Measurements from ENCODE around the gene HS6ST2.

HS6ST2 gene

DNA sequence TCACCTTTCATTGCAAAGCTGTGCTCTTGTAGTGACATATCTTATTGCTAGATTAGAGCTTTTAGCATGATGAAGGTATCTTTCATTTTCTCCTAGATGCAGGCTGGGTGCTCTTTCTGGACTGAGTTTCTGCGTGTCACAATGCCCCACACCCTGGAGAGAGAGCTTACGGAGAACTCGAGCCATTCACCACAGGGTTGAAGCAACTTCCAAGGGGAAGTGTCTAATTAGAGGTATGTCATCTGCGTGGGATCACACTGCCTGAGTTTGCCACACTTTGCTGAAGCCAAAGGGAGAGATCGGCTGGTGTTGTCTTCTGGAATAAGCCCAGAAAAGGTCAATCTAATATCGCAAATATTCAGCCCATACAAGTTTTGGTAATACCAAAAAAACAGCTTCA is 290.3 kb downstream of the HS6ST2 start:
- no peak for DNase-seq

DNA sequence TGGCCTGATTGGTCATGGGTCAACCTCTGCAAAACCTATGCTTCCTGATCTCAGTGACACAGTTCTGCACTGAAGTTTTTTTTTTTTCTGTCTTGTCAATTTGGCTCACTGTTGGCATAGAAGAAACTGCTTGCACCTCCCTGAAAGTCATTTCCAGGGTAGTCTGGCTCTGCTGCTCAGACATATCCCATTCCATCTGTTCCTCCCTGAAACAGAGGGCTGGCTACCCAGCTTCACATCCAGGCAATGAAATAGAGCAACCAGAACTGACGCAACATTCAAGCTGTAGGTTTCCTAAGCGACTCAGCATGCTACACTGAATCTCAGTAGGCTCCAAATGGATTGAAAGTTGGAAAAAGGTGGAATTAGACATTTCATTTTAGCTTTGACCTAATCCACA is 292.8 kb downstream of the HS6ST2 start:
- no peak for DNase-seq

DNA sequence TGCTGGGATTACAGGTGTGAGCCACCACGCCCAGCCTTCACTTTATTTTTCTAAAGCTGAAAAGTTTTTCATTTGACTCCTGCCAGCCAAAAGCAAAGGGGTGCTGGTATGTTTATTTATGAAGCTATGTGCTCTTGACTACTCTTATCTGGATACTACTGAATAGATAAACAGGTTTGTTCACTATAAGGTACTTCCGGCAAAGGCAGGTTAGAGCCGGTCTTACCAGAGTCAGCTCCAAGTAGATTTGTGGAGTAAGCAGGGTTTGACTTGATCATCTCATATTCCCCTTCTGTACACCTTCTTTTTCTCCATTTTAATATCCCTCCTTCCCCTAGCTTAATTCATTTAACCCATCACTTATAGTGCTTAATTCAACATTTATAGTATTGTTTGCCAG is 294.2 kb downstream of the HS6ST2 start:
- DNase-seq = no peak

DNA sequence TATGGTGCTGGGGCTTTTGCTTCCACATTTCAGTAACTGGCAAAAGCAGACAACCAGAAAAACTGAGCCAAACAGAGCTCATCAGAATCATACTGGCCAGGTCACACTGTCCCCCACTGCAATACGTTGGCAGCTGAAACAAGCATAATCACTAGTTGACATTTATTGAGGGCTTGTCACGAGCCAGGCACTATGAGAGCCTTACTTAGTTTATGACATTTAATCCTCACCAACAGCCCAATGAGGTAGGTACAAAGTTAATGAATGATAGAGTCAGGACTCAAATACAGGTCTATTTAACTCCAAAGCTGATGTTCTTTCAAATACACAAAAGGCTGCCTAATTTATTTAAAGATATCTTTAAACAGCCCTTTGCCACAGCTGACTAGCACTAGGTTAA is 295.6 kb downstream of the HS6ST2 start:
- DNase-seq = no peak

DNA sequence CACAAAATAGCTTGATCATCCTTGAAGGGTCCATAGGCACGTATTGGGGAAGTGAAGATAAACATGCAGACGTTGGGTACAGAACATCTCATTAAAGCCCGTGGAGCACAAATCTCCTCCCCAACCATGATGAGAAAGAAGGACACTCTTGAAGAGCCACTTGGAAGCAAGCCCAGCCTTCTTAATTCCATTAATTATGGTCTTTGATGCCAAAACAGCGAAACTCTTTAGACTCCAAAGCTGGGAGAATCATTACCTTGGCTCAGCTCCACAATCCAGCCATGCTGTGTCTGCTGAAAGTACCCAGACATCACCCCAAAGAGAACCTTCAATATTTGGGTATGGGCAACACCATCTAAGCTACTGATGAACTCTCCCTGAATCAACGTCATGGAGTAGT is 300.6 kb downstream of the HS6ST2 start:
- no peak for DNase-seq

DNA sequence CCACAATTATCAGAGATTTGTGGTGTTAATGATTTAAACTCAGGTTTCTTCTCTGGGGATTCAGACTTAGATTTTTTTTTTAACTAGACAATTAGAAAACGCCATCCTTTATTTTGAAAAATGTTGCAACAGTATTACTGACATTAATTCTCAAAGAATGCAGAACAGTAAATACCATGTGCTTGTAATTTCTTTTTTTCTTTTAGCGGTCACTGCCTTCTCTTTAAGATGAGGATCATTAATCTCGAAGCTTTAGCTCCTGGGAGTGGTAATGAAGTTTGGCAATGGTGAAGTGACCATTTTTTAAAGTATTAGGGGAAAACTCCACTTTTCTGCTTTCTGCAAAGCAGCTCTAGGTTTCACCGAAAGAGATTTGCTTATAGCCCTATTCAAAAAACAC is 305.6 kb downstream of the HS6ST2 start:
- no peak for DNase-seq

DNA sequence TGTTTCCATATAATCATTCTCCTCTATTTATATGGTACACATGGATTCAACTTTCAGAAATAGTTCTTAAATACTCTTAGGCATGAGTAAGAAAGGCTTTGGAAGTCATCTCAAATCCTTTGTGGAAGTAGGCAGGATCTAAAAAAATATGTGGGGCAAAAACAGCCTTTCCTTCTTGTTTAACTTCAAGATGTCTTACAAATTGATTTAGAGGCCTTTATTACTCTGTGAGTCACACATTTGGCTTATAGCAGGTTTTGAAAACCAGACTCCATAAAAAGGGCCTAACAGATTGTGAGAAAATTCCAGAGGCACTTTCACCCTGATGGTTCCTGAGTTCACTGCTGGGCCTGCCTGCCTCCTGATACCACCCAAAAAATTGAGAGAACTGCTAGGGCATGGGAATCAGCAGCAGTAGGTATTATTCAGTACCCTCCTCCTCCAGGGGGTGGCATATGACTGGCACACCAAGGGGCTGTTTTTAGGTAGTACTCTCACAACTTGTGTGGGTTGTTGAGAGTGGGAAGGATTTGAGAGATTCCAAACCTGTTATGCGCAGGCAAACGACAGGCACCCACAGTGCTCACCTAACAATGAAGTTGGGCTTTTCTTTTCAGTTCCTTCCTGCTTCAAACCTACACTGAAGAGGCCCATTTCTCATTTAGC is 306.9 kb downstream of the HS6ST2 start:
- DNase-seq = no peak

DNA sequence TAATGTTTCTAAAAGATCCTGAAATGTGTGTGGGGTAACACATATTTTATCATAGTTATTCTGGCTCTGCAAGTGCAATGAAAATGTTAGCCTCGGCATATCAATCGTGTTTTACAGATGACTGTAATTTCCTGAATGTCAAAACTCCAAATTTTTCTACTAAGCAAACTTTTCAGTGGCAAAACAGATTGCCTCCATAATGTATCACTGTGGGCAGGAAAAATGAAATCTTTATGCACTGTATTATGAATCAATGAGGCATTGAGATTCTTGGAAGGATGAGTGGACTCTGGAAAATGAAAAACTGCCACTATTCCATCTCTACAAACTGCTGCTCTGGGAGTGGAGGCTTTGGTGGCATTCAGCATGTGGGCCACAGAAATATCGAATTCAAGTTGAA is 309.5 kb downstream of the HS6ST2 start:
- DNase-seq = no peak

DNA sequence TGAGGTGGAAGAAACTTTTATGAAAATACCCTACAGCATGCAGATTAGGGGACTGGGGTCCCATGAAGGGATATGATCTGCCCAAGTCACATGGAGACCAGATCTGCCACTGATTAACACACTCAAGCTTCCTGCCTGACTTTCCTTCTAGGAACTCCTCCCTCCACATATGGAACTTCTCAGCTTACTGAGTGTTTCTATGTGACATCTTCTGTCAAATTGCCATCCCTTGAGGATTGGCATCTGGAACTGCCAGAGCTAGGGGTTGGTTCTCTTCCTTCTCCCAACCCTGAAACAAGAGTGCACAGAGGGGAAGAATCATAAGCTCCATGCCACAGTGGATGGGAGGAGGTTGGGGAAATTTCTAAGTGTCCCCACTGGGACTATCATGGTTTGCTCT is 319.0 kb downstream of the HS6ST2 start:
- no peak for DNase-seq

DNA sequence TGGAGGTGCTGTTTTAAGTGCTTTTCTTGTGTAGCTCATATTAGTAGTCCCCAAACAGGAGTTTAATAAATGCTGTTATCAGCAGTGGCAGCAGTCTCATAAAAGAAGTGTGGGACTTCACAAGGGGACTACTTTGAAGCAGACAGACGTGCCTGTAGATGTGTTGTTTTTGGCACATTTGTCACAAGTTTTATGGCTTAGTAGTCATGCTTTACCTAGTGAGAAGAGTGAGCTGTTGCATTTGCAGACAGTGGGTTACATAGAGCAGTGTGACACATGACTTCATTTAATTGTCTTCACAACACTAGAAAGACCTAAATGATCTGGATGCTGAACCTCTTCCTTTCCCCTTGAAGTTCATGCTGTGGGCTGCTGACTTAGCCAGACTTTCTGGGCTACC is 320.1 kb downstream of the HS6ST2 start:
- DNase-seq = peak; percentile 3

DNA sequence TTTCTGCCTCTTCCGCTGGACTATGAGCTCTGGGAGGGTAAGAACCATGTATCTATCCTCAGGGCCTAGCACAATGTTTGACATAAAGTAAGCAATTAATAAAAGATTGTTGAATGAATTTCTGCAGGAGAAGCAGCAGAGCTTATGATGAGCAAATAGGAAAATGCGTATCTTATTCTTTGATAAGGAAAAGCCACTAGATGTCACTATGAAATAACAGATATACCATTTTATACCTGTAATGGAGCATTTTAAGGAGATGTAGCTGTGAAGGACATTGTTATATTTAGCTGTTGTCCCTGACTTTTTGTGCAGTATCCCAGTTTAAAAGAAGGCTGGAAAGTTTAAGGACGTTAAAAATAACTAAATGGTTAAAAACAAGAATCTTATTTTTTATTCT is 322.3 kb downstream of the HS6ST2 start:
- no peak for DNase-seq

DNA sequence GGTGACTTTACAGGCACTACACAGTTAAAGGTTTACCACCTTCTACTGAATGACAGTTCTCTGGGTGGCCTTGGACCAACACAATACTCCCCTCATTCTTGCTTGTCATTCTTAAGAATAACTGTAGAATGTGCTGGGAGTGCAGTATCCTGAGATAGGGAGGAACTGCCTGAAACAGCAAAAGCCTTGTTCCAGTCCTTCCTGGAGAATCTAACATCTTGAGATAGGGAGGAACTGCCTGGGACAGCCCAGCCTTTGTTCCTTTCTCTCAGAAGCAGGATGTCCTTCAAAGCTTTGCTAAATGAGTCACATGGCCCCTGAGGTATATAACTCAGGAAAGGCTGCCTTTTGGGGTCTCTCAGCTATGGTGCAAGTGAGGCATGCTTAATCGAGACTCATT is 323.9 kb downstream of the HS6ST2 start:
- DNase-seq = no peak

DNA sequence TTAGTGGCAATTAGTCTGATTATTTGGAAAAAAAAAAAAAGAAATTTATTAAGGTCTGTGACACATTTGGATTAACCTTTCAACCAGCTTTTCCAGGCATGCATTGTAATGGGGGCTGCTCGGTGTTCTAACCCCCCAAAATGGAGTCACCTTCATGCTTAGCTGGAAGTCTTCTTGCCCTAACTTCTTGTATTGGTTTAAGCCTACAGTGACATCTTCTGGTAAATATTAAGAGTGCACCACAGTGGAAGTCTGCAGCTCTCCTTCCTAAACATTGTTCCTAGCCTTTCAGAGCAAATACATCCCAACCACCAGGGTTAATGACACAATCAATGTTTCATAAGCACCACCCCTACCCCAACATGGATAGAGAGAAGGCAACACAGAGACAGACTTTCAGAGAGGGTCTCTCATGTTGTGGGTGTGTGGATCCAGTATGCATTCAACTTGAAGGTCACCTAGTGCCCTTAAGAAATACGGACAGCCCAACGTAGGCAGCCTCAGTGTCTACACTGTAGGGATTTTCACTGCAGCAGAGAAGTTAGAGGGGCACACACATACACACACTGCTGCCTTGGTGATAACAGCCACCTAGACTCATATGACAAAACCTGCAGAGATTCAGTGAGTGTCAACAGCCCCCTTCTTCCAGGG is 326.7 kb downstream of the HS6ST2 start:
- DNase-seq = peak; percentile 4

DNA sequence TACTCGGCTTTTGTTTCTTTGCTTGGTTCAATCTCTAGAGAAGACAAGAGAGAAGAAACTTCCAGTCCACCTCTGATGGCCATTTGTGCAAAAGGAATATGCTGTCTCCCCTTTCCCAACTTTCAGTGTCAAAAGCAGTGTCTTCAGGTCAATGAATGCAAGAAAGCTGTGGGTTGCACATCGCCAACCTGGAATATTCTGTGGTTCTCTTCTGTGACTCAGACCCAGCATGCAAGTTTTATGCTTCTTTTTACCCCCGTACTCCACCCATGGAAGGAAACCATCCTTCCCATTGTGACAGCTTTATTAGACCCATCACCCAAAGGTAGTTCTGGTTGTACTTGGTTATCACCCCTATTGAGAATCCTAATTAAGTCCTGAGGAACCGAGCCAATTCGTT is 334.0 kb downstream of the HS6ST2 start:
- no peak for DNase-seq

DNA sequence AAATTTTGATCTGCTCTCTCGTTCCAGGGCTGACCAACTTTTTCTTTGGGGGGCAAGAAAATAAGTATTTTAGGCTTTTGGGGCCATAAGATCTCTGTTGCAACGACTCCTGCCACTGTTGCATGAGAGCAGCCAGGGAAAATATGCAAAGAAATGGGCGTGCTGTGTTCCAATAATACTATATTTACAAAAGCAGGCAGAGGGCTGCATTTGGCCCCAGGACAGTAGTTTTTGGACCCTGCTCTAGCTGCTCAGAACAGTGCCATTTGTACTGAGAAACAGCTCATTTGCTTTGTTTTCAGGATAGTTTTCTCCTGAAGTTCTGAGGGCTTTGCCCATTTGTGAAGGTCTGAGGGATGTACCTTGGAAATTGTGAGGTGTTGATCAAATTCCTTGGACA is 334.5 kb downstream of the HS6ST2 start:
- DNase-seq = no peak

DNA sequence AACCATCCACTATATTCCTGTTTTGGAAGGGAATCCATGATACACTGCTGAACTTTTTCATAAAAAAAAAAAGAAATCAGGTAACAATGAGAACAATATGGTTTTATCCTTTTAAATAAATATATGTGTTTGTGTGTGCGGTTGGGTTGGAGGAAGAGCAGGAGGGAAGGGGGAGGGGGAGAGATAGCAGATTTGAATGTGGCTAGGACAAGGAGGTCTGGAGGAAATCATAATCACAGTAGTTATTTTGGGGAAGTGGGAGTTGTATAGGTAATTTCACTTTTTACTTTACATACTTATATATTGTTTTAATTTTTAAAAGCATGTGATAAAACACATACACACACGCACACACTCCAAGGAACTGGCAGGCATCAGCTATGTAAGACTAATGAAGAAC is 335.1 kb downstream of the HS6ST2 start:
- DNase-seq = no peak

DNA sequence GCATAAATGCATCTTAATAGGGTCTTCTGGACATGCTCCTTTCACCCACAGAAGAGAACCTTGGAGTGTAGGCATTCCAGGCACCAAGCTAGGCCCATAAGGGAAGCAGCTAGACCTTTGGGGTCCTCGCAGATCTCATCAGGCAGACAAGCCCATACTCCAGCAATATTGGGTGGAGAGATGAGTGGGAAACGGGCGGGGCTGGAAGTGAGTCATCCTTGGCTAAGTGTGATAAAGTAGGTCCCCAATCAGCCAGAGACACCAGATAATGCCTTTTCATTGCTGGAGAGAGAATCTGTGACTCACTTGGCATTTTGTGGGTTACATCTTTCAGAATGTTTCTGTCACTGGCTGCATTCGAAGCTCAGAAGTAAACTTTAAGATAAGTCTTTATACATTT is 336.3 kb downstream of the HS6ST2 start:
- DNase-seq = no peak

DNA sequence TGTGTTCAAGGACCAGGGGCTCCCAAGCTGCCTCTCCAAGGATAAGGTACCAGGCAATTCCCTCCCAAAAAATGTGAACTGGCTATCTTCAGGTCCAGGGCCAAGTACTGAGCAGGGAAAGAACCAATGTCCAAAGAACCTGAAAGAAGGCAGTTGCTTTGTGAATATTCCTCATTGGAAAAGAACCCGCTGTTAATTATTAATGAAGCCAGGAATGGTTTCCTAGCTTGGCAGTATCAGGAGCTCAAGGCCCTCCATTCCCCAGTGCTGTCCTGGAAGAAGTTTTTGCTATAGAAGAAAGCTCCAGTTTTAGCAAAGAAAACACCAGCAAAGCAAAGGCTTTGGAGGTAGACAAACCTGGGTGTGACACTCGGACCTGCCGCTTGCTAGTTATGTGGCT is 339.6 kb downstream of the HS6ST2 start:
- no peak for DNase-seq

DNA sequence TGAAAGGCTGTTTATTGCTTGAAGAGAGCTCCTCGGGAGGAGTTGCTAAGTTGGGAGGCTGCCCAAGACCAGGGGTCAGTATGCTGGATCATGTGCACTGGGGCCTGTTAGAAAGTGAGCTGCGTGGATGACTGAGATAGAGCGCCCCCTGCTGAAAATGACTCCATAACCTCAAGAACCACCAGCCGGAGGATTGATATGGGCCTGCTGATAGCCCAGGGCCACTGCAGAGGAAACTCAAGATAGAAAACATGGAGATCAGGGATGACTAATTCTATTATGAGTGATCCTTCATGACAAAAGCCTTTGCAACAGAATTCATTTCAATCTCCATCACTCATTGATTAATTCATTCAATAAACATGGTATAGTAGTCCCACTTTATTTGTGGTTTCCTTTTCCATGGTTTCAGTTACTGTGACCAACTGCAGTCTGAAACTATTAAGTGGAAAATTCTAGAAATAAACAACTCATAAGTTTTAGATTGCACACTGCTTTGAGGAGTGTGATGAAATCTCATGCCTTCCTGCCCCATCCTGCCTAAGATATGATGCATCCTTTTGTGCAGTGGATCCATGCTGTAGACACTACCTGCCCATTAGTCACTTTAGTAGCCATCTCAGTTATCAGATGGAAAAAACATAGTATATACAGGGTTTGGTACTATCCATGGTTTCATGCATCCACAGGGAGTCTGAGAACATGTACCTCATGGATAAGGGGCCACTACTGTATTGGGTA is 342.9 kb downstream of the HS6ST2 start:
- peak; percentile 2 for DNase-seq

DNA sequence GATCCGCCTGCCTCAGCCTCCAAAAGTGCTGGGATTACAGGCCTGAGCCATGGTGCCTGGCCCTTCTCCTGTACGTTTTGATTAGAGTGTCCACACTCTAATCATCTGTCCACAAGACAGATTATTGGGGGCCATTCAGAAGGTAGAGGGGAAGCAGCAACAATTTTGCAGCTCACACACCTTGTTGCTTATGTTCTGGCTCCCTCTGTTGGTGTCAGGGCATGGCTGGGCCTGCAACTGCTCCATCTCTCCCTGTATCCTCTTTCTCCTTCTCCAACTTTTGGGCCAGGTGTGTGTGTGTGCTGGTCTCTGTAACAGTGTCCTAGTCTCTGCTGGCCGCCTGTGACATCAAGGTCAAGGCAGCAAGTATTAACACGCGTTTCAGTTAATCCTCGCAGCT is 344.1 kb downstream of the HS6ST2 start:
- no peak for DNase-seq

DNA sequence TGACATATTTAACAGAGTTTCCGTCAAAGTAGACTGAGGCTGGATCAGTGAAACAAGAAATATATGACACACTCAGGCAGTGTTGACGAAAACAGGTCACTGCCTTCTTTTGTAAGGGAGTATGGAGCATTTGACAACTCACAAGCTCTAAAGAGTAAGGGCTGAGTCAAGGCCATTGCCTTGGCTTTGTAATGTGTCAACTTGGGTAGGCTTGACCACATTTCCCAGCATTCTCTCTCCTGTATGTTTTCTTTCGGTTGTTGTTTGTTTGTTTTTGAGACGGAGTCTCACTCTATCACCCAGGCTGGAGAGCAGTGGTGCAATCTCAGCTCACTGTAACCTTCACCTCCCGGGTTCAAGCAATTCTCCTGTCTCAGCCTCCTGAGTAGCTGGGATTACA is 344.6 kb downstream of the HS6ST2 start:
- DNase-seq = no peak

DNA sequence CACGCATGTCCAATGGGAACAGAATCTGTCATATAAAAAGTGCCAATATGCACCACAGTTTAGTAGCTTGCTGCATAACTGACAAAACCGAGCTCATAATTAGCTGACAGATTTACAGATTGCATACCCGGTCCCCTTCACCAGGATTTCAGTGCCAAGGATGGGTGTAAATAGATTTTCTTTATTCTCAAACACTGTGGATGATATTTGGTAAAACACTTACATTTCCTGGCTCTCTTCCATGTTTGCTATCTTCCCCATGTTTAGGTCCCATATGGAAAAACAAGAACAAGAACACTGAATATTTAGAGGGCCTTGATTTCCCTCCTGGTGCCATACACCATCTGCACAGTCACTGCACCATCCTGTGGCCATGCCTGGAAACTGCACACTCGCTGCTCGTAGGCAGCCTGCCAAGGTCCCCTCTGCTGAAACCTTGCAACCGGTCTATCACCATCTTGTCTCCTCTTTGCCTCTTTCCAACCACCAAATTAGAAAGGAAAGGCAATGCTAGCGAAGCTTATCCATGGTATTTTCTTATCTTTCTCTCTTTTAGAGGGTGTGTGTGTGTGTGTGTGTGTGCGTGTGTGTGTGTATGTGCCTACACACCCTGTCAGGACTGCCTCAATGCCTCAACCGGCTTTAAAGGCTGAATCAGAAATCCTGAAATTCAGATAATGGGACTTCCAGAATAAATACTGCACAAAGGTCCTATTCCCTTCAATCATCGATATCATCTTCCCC is 345.4 kb downstream of the HS6ST2 start:
- DNase-seq = no peak

DNA sequence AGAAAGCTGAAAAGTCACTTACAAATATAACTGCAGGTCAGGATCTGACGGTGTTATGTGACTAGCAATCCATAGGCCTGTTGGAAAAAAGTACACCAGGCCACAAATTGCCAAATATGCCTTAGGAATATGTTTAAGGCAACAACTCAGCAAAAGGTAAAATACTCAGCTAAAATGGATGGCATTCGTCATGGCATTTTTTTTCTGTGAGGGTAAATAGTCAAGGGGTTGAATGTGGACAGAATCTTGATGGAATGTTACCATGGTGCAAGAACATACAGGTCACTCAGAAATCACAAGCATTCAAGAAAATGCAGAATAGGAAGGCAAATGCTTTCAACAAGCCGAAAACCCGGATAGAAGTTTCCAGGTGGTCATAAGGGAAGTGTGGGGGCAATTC is 347.9 kb downstream of the HS6ST2 start:
- DNase-seq = no peak

DNA sequence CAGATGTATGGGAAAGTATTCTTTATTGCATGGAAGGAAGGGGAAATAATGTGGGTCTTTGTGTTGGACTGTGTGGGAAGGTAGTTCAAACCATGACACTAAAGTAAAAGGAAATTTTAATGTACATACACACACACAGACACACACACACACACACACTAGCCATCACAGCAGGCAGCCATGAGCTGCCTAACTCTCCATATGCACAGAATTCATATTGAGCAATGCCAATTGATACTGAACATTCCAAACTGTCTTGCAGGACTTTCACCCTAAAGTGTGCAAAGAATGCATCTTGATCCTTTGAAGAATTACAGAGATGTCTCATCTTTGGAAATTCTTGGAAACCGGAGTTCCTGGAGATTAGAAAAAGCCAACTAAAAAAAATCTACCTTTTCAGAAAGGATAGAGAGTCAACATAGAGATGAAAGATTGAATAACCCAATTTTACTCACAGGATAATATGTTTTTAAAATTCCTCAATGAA is 349.0 kb downstream of the HS6ST2 start:
- no peak for DNase-seq
